CD14-positive monocyte (primary cell): ENCODE results near the gene AXL. TPM values are rescaled to one million over a fixed set of nuclear protein-coding genes. Genes with fewer than 3 reads are reported as not detected.

Experiments used
- DNase-seq, 3 donors: peaks; one replicate each; pipeline ENCODE4 v3.0.0-alpha.2; 2011 to 2022
- H2AFZ ChIP-seq: 2 replicates; pipeline ENCODE4 v1.6.0; 2012; ENCODE audit warnings: mild to moderate bottlenecking, low read depth, low read length, inconsistent platforms; ENCODE audit not compliant: insufficient read depth, poor library complexity, severe bottlenecking
- H3K27ac ChIP-seq, 2 donors: 1 replicate in 1 of 2; 2 replicates in 1 of 2; pipeline ENCODE4 v1.5.1; 2012 to 2013; ENCODE audit warnings: low read length in 2 of 2, control low read depth in 1 of 2, inconsistent platforms in 1 of 2, low read depth in 1 of 2, mild to moderate bottlenecking in 1 of 2
- H3K27me3 ChIP-seq, 2 donors: one replicate each; pipeline versions ENCODE4 v1.6.0 to v1.6.1; 2011 to 2013; ENCODE audit warnings: low read length in 2 of 2; ENCODE audit not compliant: control insufficient read depth in 2 of 2, insufficient read depth in 2 of 2
- H3K36me3 ChIP-seq, 2 donors: replicated peaks in 1 of 2; 1 replicate in 1 of 2; 2 replicates in 1 of 2; pipeline versions ENCODE4 v1.5.1 to v1.6.1; 2012 to 2013; ENCODE audit warnings: low read length in 2 of 2, control low read depth in 1 of 2, inconsistent platforms in 1 of 2, mild to moderate bottlenecking in 1 of 2; ENCODE audit not compliant: insufficient read depth in 2 of 2, control insufficient read depth in 1 of 2
- H3K4me1 ChIP-seq, 2 donors: 1 replicate in 1 of 2; 2 replicates in 1 of 2; pipeline versions ENCODE4 v1.5.1 to v1.6.1; 2012 to 2013; ENCODE audit warnings: low read length in 2 of 2, control low read depth in 1 of 2, inconsistent platforms in 1 of 2, mild to moderate bottlenecking in 1 of 2, moderate library complexity in 1 of 2; ENCODE audit not compliant: insufficient read depth in 2 of 2, control insufficient read depth in 1 of 2
- H3K4me2 ChIP-seq: replicated peaks from 2 replicates; pipeline ENCODE3; 2012; ENCODE audit warnings: low read length, moderate library complexity, mild to moderate bottlenecking; ENCODE audit not compliant: poor library complexity, severe bottlenecking; ENCODE audit errors: extremely low read depth
- H3K4me3 ChIP-seq, 3 experiments: fragments of 200-600 bp in 1 of 3; sonication (generic) in 1 of 3; replicated peaks in 1 of 3; 1 replicate in 2 of 3; 2 replicates in 1 of 3; pipeline ENCODE4 v1.5.1; 2011 to 2013; ENCODE audit warnings: low read length in 3 of 3, mild to moderate bottlenecking in 3 of 3, control low read depth in 2 of 3, low read depth in 2 of 3, inconsistent platforms in 1 of 3, moderate library complexity in 1 of 3
- H3K79me2 ChIP-seq: 2 replicates; pipeline ENCODE4 v1.6.0; 2012; ENCODE audit warnings: mild to moderate bottlenecking, control low read depth, inconsistent platforms, low read length, moderate library complexity; ENCODE audit not compliant: insufficient read depth
- H3K9ac ChIP-seq: 2 replicates; pipeline ENCODE4 v1.6.0; 2017; ENCODE audit warnings: low read length, mild to moderate bottlenecking; ENCODE audit not compliant: insufficient read depth, poor library complexity, severe bottlenecking
- H3K9me3 ChIP-seq, 2 donors: replicated peaks in 1 of 2; 1 replicate in 1 of 2; 2 replicates in 1 of 2; pipeline versions ENCODE4 v1.5.1 to v1.6.1; 2012 to 2013; ENCODE audit warnings: low read length in 2 of 2, control low read depth in 1 of 2; ENCODE audit not compliant: control insufficient read depth in 1 of 2, insufficient read depth in 1 of 2
- H4K20me1 ChIP-seq: 2 replicates; pipeline ENCODE4 v1.6.0; 2012; ENCODE audit warnings: mild to moderate bottlenecking, low read length, control low read depth, moderate library complexity; ENCODE audit not compliant: insufficient read depth
- H3K27ac Mint-ChIP-seq, 7 donors: one replicate each; pipeline ENCODE4 v1.8.0; 2020; ENCODE audit warnings: mild to moderate bottlenecking in 7 of 7, mixed read lengths in 7 of 7, moderate library complexity in 6 of 7, inconsistent platforms in 2 of 7
- H3K27me3 Mint-ChIP-seq, 3 donors: one replicate each; pipeline ENCODE4 v1.8.0; 2021 to 2022; ENCODE audit warnings: low read depth in 3 of 3, mild to moderate bottlenecking in 3 of 3, mixed read lengths in 3 of 3, moderate library complexity in 3 of 3, inconsistent platforms in 1 of 3
- H3K36me3 Mint-ChIP-seq, 2 donors: one replicate each; pipeline ENCODE4 v1.8.0; 2020; ENCODE audit warnings: mixed read lengths in 2 of 2, inconsistent platforms in 1 of 2, mild to moderate bottlenecking in 1 of 2
- H3K4me1 Mint-ChIP-seq: one replicate; pipeline ENCODE4 v1.8.0; 2020; ENCODE audit warnings: mild to moderate bottlenecking, mixed read lengths
- H3K4me3 Mint-ChIP-seq, 2 donors: one replicate each; pipeline ENCODE4 v1.8.0; 2020; ENCODE audit warnings: mild to moderate bottlenecking in 2 of 2, mixed read lengths in 2 of 2, moderate library complexity in 1 of 2
- H3K9me3 Mint-ChIP-seq, 7 donors: one replicate each; pipeline ENCODE4 v1.8.0; 2020 to 2022; ENCODE audit warnings: mixed read lengths in 7 of 7, mild to moderate bottlenecking in 6 of 7, moderate library complexity in 6 of 7, inconsistent platforms in 2 of 7
- WGBS: methylation state at CpG from one replicate; pipeline ENCODE4 v1.1.5; 2013; ENCODE audit warnings: missing lambda C conversion rate; ENCODE audit not compliant: insufficient coverage; 5-methylcytosine and 5-hydroxymethylcytosine counted together
- intact Hi-C, 2 donors: fragments of 100-400 bp; cut with micrococcal nuclease; formaldehyde crosslinking; loops; one replicate each; pipeline versions ENCODE4 v1.15.0 to v1.15.1; 2023
- polyA plus RNA-seq, 3 donors: library from polyadenylated mRNA; depleted of rRNA in 1 of 3; unstranded in 2 of 3; stranded (reverse) in 1 of 3; fragments of 300-500 nt in 2 of 3; fragments of >200 nt in 1 of 3; fragmentation: Illumina TruSeq in 2 of 3; gene quantifications; 1 replicate in 2 of 3; 2 replicates in 1 of 3; pipeline ENCODE4 v1.2.3, GENCODE V29; 2012 to 2021
- TF ChIP-seq, protein P1 (sequence below): fragments of 200-600 bp; IDR thresholded peaks from one replicate; pipeline ENCODE4 v1.8.0; 2022; ENCODE audit warnings: antibody characterized with exemption, mild to moderate bottlenecking

Gene AXL
- polyA plus RNA-seq, 3 donors: 0.05 to 0.07 TPM; not detected in 1

DNA sequence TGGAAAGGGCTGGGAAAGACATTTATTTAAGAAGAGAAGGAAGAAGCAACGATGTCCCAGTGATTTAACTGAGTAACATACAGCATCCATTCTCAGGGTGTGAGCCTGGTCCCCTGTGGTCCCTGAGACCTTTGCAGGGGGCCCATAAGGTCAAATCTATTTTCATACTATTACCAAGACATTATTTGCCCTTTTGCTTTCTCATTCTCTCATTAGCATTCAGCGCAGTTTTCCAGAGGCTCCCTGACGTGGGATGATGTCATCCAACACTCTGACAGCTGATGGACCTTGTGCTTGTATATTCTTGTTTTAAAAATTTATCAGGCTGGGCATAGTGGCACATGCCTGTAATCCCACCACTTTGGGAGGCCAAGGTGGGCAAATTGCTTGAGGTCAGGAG lies 26.8 kb downstream of the AXL start:
- no peak overlapping the region for H3K27ac ChIP-seq
- no CpG with 5 or more reads among the region's 3 CpGs for WGBS
- H3K36me3 Mint-ChIP-seq: no peaks in the 10 kb centered on the region
- no peaks in the 10 kb centered on the region for H3K4me1 ChIP-seq
- no peaks in the 10 kb centered on the region for H3K27me3 ChIP-seq
- no peaks in the 10 kb centered on the region for H3K36me3 ChIP-seq
- no peak for DNase-seq
- H3K4me3 ChIP-seq: no peak overlapping the region
- no peaks in the 10 kb centered on the region for H3K79me2 ChIP-seq
- no peak overlapping the region for H3K4me2 ChIP-seq
- H3K9me3 Mint-ChIP-seq: no peaks in the 10 kb centered on the region
- peaks cover 0 to 3% (median 0%) of the 10 kb centered on the region in 3 donors for H3K27me3 Mint-ChIP-seq
- peak overlapping the region in 1 of 7 donors; percentile 47 for H3K27ac Mint-ChIP-seq
- TF ChIP-seq, protein P1, sequence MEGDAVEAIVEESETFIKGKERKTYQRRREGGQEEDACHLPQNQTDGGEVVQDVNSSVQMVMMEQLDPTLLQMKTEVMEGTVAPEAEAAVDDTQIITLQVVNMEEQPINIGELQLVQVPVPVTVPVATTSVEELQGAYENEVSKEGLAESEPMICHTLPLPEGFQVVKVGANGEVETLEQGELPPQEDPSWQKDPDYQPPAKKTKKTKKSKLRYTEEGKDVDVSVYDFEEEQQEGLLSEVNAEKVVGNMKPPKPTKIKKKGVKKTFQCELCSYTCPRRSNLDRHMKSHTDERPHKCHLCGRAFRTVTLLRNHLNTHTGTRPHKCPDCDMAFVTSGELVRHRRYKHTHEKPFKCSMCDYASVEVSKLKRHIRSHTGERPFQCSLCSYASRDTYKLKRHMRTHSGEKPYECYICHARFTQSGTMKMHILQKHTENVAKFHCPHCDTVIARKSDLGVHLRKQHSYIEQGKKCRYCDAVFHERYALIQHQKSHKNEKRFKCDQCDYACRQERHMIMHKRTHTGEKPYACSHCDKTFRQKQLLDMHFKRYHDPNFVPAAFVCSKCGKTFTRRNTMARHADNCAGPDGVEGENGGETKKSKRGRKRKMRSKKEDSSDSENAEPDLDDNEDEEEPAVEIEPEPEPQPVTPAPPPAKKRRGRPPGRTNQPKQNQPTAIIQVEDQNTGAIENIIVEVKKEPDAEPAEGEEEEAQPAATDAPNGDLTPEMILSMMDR: no peak
- H3K9ac ChIP-seq: no peak overlapping the region
- intact Hi-C loops: no loop called here
- no peaks in the 10 kb centered on the region for H3K9me3 ChIP-seq
- no peaks in the 10 kb centered on the region for H4K20me1 ChIP-seq
- H3K4me3 Mint-ChIP-seq: no peak overlapping the region
- no peak overlapping the region for H2AFZ ChIP-seq
- no peaks in the 10 kb centered on the region for H3K4me1 Mint-ChIP-seq

- no peaks in the 10 kb centered on the region for H3K4me1 Mint-ChIP-seq
- no peaks in the 10 kb centered on the region for H3K79me2 ChIP-seq
- H3K27ac ChIP-seq: no peak overlapping the region
These were observed 29.9 kb downstream of the AXL start for GRCh38 chr19:41248895-41249294.

More at GRCh38 chr19:41248895-41249294, 29.9 kb downstream of the AXL start:
- intact Hi-C loops: no loop called here
- H3K36me3 ChIP-seq: no peaks in the 10 kb centered on the region
- WGBS: 55% methylated on average over 2 of the region's 4 CpGs
- H3K27me3 ChIP-seq: no peaks in the 10 kb centered on the region
- no peaks in the 10 kb centered on the region for H3K9me3 ChIP-seq
- Mint-ChIP-seq H3K9me3 (no peaks in the 10 kb centered on the region), H3K36me3 (no peaks in the 10 kb centered on the region), H3K27me3 (peaks cover 4 to 13% (median 10%) of the 10 kb centered on the region in 3 donors), H3K4me3 (no peak overlapping the region), H3K27ac (peak overlapping the region in 1 of 7 donors; percentile 44)
- no peaks in the 10 kb centered on the region for H4K20me1 ChIP-seq
- no peaks in the 10 kb centered on the region for H3K4me1 ChIP-seq
- TF ChIP-seq, protein P1: no peak
- no peak overlapping the region for H3K9ac ChIP-seq
- H3K4me2 ChIP-seq: no peak overlapping the region
- no peak overlapping the region for H2AFZ ChIP-seq
- H3K4me3 ChIP-seq: no peak overlapping the region
- no peak for DNase-seq
